DND-41 (cell line): ENCODE measurements around the gene DNAJA3.

Source experiments
- CTCF ChIP-seq: IDR thresholded peaks from 2 replicates; pipeline ENCODE4 v1.5.1; 2012; ENCODE audit warnings: borderline replicate concordance, low read length, moderate library complexity, mild to moderate bottlenecking; ENCODE audit not compliant: poor library complexity, severe bottlenecking; ENCODE audit errors: extremely low read depth
- EZH2 ChIP-seq: IDR thresholded peaks from 3 replicates; pipeline ENCODE4 v1.6.1; 2012; ENCODE audit warnings: borderline replicate concordance, low read depth, mild to moderate bottlenecking, moderate library complexity, low read length, inconsistent platforms; ENCODE audit not compliant: severe bottlenecking

GRCh38 chr16:4487955-4488498, 62.4 kb downstream of the DNAJA3 start:
- TF ChIP-seq CTCF (no peak), EZH2 (no peak)
